Keratinocyte (primary cell): ENCODE measurements around the gene PRKAR1A. TPM values are rescaled to one million over a fixed set of nuclear protein-coding genes. Genes with fewer than 3 reads are reported as not detected.

ENCODE experiments used
- DNase-seq: peaks from one replicate; pipeline ENCODE4 v3.0.0-alpha.2; 2011; ENCODE audit warnings: low read depth, missing footprints, low spot score
- FAIRE-seq: peaks from 2 replicates; lab custom pipeline; 2011; peaks lifted over from hg19 to GRCh38; lab: Jason Lieb, UNC
- H2AFZ ChIP-seq: 2 replicates; pipeline ENCODE4 v1.6.0; 2012; ENCODE audit warnings: low read length, control low read depth, inconsistent platforms; ENCODE audit not compliant: control insufficient read depth
- H3K27ac ChIP-seq: 2 replicates; pipeline ENCODE4 v1.5.1; 2011; ENCODE audit warnings: low read length; ENCODE audit not compliant: control insufficient read depth, insufficient read depth
- H3K27me3 ChIP-seq: 3 replicates; pipeline ENCODE4 v1.6.0; 2011; ENCODE audit warnings: low read length; ENCODE audit not compliant: control insufficient read depth, insufficient read depth; ENCODE audit errors: extremely low read depth
- H3K36me3 ChIP-seq, 2 experiments: 2 replicates in 1 of 2; 3 replicates in 1 of 2; pipeline ENCODE4 v1.5.1; 2011; ENCODE audit warnings: low read length in 2 of 2, mild to moderate bottlenecking in 1 of 2; ENCODE audit not compliant: control insufficient read depth in 2 of 2, insufficient read depth in 2 of 2; ENCODE audit errors: extremely low read depth in 1 of 2
- H3K4me1 ChIP-seq: 3 replicates; pipeline ENCODE4 v1.5.1; 2011; ENCODE audit warnings: low read length; ENCODE audit not compliant: control insufficient read depth, insufficient read depth; ENCODE audit errors: extremely low read depth
- H3K4me2 ChIP-seq: 3 replicates; pipeline ENCODE4 v1.6.0; 2011; ENCODE audit warnings: low read depth, low read length; ENCODE audit not compliant: control insufficient read depth, insufficient read depth; ENCODE audit errors: extremely low read depth
- H3K4me3 ChIP-seq, 3 experiments: fragments of 200-600 bp in 1 of 3; sonication (generic) in 1 of 3; 2 replicates in 2 of 3; 3 replicates in 1 of 3; pipeline ENCODE4 v1.5.1; 2011 to 2016; ENCODE audit warnings: low read length in 3 of 3, mild to moderate bottlenecking in 3 of 3, control low read depth in 2 of 3, inconsistent platforms in 1 of 3, low read depth in 1 of 3, mixed read lengths in 1 of 3, mixed run types in 1 of 3, moderate library complexity in 1 of 3; ENCODE audit not compliant: control insufficient read depth in 2 of 3, insufficient read depth in 2 of 3; ENCODE audit errors: extremely low read depth in 1 of 3
- H3K79me2 ChIP-seq: 2 replicates; pipeline ENCODE4 v1.6.0; 2012; ENCODE audit warnings: low read length; ENCODE audit not compliant: control insufficient read depth, insufficient read depth
- H3K9ac ChIP-seq: 3 replicates; pipeline ENCODE4 v1.6.0; 2011; ENCODE audit warnings: low read length; ENCODE audit not compliant: control insufficient read depth, insufficient read depth; ENCODE audit errors: extremely low read depth
- H3K9me1 ChIP-seq: 3 replicates; pipeline ENCODE4 v1.6.0; 2011; ENCODE audit warnings: low read length; ENCODE audit not compliant: control insufficient read depth, insufficient read depth; ENCODE audit errors: extremely low read depth
- H3K9me3 ChIP-seq: 2 replicates; pipeline ENCODE4 v1.5.1; 2012; ENCODE audit warnings: low read depth, low read length; ENCODE audit not compliant: control insufficient read depth
- H4K20me1 ChIP-seq: 3 replicates; pipeline ENCODE4 v1.6.0; 2011; ENCODE audit warnings: low read length; ENCODE audit not compliant: control insufficient read depth, insufficient read depth; ENCODE audit errors: extremely low read depth
- EZH2 ChIP-seq: IDR thresholded peaks from one replicate; pipeline ENCODE4 v1.6.1; 2012; ENCODE audit warnings: inconsistent platforms, mild to moderate bottlenecking, low read length, moderate library complexity
- dilution Hi-C: fragments of 300-500 bp; cut with MboI; formaldehyde crosslinking; loops from one replicate; pipeline ENCODE4 v1.7.0; 2020; ENCODE audit warnings: low sequenced_read_pairs; ENCODE audit not compliant: extremely low pct_ligation_motif_present
- polyA plus RNA-seq, 5 experiments: library from polyadenylated mRNA; depleted of rRNA in 3 of 5; stranded (reverse) in 3 of 5; stranded (forward) in 1 of 5; unstranded in 1 of 5; fragments of >200 nt; gene quantifications; 1 replicate in 1 of 5; 2 replicates in 3 of 5; 3 replicates in 1 of 5; pipeline versions ENCODE4 v1.2.1 to v1.2.3, GENCODE V29; 2011 to 2012; ENCODE audit warnings: missing spikeins in 2 of 5, low read depth in 1 of 5, low replicate concordance in 1 of 5
- TF ChIP-seq, protein P1 (sequence below), 3 experiments: IDR thresholded peaks in 1 of 3; conservative IDR thresholded peaks in 1 of 3; optimal IDR thresholded peaks in 1 of 3; 2 replicates in 2 of 3; 3 replicates in 1 of 3; pipeline versions ENCODE3 to v1.5.1; 2011; ENCODE audit warnings: low read length in 3 of 3, mild to moderate bottlenecking in 3 of 3, moderate library complexity in 2 of 3, control low read depth in 1 of 3, inconsistent platforms in 1 of 3; ENCODE audit not compliant: insufficient read depth in 2 of 3; ENCODE audit errors: extremely low read depth in 1 of 3

The PRKAR1A gene
- polyA plus RNA-seq, 1 donor (not counting 4 experiments of a cell fraction or from before 2014, with no cell fraction given): 212 TPM

DNA sequence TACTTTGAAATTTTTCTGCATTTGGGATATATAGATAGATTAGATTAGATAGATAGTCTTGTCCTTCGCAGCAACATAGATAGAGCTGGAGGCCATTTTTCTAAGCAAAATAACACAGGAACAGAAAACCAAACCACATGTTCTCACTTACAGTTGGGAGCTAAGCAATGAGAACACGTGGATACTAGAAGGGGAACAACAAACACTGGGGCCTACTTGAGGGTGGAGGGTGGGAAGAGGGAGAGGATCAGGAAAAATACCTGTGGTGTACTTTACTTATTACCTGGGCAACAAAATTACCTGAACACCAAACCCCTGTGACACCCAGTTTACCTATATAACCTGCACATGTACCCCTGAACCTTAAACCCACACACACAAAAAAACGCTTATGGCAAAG is 14.3 kb downstream of the PRKAR1A start:
- FAIRE-seq: no peak
- no peak overlapping the region for H3K27ac ChIP-seq
- H3K79me2 ChIP-seq: peaks cover 9% of the 10 kb centered on the region
- no peak overlapping the region for H3K4me3 ChIP-seq
- peaks cover 32% of the 10 kb centered on the region in 2 experiments for H3K36me3 ChIP-seq
- no peak for TF ChIP-seq EZH2
- TF ChIP-seq, protein P1, sequence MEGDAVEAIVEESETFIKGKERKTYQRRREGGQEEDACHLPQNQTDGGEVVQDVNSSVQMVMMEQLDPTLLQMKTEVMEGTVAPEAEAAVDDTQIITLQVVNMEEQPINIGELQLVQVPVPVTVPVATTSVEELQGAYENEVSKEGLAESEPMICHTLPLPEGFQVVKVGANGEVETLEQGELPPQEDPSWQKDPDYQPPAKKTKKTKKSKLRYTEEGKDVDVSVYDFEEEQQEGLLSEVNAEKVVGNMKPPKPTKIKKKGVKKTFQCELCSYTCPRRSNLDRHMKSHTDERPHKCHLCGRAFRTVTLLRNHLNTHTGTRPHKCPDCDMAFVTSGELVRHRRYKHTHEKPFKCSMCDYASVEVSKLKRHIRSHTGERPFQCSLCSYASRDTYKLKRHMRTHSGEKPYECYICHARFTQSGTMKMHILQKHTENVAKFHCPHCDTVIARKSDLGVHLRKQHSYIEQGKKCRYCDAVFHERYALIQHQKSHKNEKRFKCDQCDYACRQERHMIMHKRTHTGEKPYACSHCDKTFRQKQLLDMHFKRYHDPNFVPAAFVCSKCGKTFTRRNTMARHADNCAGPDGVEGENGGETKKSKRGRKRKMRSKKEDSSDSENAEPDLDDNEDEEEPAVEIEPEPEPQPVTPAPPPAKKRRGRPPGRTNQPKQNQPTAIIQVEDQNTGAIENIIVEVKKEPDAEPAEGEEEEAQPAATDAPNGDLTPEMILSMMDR (optimal IDR thresholded peaks at IDR 0.05 in 1 of 3, IDR thresholded peaks at IDR 0.05 in 1 of 3, conservative IDR thresholded peaks at IDR 0.05 in 1 of 3; ENCODE audit: extremely low read depth in 1 of 3, insufficient read depth in 2 of 3, low read length in 3 of 3): no peak
- dilution Hi-C loops: loop anchor here (25.0 kb wide), 1 partner anchor 211 kb away; no protein-coding TSS in a partner anchor
- H3K4me2 ChIP-seq: no peak overlapping the region
- no peak overlapping the region for H3K9ac ChIP-seq
- no peak for DNase-seq
- no peaks in the 10 kb centered on the region for H4K20me1 ChIP-seq
- H3K27me3 ChIP-seq: no peaks in the 10 kb centered on the region
- H2AFZ ChIP-seq: no peak overlapping the region
- no peaks in the 10 kb centered on the region for H3K9me3 ChIP-seq
- no peaks in the 10 kb centered on the region for H3K4me1 ChIP-seq
- H3K9me1 ChIP-seq: no peaks in the 10 kb centered on the region

GRCh38 chr17:68527314-68527713 is 15.1 kb downstream of the PRKAR1A start:
- Histone ChIP-seq H3K9me1 (no peaks in the 10 kb centered on the region), H3K9ac (no peak overlapping the region), H3K27me3 (no peaks in the 10 kb centered on the region), H3K27ac (no peak overlapping the region), H3K36me3 (peaks cover 30 to 32% of the 10 kb centered on the region in 2 experiments), H3K4me1 (no peaks in the 10 kb centered on the region), H3K4me2 (no peak overlapping the region), H3K4me3 (no peak overlapping the region), H3K9me3 (no peaks in the 10 kb centered on the region), H3K79me2 (peaks cover 4% of the 10 kb centered on the region), H2AFZ (no peak overlapping the region), H4K20me1 (no peaks in the 10 kb centered on the region)
- TF ChIP-seq EZH2: no peak
- TF ChIP-seq, protein P1 (optimal IDR thresholded peaks at IDR 0.05 in 1 of 3, IDR thresholded peaks at IDR 0.05 in 1 of 3, conservative IDR thresholded peaks at IDR 0.05 in 1 of 3; ENCODE audit: extremely low read depth in 1 of 3, insufficient read depth in 2 of 3, low read length in 3 of 3): no peak
- DNase-seq (no peak), FAIRE-seq (no peak)
- dilution Hi-C loops: loop anchor here (25.0 kb wide), 1 partner anchor 210 kb away; no protein-coding TSS in a partner anchor
